Stimulated activated CD8-positive, alpha-beta memory T cell treated with anti-CD3 and anti-CD28 coated beads, Interleukin-7, amount 100 ng/mL, for 48 hours (primary cell): ENCODE data around the gene CACNA1S.

Experiments
- DNase-seq, 2 donors: peaks; one replicate each; pipeline ENCODE4 v3.0.0-alpha.2; 2020; ENCODE audit warnings: low read depth in 1 of 2; ENCODE audit errors: extremely low read depth in 1 of 2

CACNA1S gene

DNA sequence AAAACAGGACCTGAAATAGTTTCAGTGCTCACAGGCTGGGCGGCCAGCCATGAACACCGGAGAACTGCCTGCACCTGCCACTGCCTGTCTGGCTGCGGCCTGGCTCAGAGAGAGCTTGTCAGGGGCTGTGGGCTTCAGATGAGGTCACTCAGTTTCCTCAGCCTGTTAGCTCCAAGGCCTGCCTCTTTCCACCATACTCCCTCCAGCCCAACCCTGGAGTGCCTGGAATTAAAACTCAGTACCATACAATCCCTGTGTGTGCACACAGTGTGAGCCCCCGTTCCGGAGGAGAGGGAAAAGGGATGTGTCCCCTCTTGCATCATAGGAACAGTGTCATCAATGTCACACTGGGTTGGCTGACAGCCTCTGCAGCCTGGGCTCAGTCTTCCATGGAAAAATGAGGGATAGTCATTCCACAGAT lies 16.2 kb downstream of the CACNA1S start:
- DNase-seq, result no peak

DNA sequence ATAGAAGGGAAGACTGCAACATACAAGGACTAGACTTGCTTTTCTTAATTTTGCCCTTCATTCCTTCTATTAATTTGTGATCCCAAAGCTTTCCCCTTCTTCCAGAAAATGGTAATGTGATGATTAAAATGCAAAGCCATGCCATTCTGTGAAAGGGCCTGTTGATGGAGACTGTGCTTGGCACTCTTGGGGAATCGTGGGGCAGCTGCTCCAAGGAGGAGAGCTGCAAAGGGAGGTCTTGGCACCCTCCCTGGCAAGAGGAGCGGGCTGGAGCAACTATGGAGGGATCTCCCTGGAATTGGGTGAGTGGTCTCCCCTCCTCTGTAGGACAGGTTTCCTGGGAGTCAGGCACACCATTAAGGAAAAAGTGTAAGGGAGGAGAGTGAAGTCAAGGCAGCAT lies 16.6 kb downstream of the CACNA1S start:
- DNase-seq, result no peak

DNA sequence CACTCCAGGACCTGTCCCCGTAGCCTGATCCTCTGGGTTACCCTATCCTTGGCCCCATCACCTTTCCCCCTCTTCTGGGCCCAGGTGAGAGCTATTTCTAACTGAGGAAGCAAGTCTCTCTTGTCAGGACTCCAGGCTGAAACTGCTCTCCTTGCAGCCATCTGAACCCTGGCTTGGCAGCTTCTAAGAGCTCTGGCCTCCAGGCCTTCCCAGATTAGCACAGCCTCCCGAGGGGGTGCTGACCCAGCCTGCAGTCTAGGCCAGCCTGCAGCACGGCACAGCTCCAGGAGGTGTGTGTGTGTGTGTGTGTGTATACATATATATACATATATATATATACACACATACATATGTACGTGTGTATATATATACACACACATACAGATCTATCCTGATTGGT lies 17.4 kb downstream of the CACNA1S start:
- no peak for DNase-seq

DNA sequence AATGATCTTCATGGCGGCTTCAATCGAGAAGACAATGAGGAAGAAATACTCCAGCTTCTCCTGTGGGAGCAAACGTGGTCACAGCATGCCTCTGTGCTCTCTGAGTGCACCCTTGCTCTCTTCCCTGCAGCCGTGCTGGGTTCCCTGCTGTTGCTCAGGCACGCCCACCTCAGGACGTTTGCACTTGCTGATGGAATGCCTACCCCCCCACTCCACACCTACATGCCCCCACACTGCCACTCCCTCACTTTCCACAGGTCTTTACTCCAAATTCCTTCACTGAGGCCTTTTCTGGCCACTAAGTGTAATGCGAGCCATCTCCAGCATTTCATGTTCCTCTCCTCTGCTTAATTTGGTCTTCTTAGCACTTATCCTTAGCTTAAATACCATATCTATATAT lies 18.3 kb downstream of the CACNA1S start:
- no peak for DNase-seq

DNA sequence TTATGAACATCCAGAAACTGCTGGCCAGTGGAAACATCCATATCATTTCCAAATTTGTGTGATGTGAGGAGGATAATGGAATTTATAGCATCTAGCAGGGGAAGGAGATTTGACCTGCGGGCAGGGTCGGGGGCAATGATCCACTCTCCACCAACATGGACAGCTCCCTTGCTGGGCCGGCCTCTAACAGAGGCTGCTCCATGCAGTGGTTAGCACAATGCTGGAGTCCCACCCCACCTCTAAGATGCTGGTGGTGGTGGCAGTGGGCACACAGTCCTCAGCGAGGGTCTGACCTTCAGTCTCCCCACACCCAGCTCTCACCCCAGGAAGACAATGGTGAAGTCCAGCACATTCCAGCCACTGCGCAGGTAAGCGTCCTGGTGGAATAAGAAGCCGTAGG lies 18.7 kb downstream of the CACNA1S start:
- no peak for DNase-seq

DNA sequence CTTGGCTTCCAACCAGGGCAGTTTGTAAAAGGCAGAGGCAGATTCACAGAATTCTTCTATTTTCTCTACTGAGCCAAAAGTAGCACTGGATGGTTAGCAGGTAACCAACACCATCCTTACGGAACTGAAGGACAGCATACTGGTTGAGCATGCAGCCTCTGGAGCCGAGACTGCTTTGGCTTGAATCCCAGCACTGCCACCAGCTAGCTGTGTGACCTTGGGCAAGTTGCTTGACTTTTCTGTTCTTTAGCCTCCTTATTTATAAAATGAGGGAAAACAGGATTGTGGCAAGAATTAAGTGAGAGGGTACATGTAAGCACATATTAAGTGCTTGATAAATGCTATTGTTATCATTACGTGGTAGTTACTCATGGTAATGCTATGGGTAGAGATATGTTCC lies 19.5 kb downstream of the CACNA1S start:
- DNase-seq, result no peak

DNA sequence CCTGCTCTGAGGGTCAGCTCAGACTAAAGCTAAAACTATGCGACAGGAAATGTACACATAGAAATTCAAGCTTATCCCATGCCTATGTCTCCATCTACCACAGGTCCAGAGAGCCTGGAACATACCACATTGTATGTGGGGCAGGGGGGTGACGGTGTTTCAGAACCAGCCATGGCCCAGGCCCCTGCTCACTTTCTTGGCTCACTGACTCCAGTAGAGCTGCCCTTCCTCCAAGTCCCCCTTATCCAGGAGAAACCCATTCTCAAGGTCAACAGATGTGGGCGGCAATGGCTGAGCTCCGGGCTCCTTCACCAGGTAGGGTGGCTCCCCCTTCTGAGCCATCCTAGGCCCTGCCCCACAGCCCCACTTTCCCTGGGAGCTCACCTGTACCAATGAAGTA lies 21.0 kb downstream of the CACNA1S start:
- no peak for DNase-seq

DNA sequence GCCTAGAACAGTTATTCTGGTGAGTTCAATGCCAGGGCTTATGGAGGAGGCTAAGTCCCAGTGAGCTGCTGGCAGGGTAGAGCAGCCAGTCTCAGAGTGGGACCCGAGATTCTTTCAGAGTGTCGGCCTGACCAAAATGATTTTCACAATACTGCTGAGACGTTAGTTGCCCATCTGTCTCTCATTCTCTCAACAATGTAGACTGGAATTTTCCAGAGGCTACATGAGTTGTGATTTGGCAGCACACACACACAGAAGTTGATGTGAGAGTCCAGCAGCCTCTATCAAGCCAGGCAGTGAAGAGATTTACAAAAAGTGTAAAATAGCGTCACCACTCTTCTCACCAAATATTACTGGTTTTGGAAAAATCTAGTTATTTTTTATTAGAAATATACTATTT lies 21.7 kb downstream of the CACNA1S start:
- DNase-seq, result no peak

DNA sequence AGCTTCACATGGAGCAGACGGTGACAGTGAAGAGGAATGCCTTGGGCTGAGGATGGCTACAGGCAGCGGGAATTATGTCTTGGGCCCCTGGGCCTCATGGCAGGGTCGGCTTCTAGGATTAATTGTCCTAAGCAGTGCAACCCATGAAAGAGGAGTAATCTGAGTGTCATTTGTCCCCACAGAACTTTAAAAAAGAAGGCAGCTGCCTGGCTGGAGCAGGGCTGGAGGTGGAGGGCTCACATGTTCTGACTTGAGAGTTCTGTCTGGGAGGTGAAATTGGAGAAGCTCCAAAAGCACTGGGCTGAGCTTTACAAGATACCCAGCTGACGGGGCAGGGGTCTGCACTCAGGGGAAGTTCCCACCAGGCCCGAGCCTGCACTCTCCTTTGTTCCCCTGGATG lies 22.6 kb downstream of the CACNA1S start:
- DNase-seq, result no peak

DNA sequence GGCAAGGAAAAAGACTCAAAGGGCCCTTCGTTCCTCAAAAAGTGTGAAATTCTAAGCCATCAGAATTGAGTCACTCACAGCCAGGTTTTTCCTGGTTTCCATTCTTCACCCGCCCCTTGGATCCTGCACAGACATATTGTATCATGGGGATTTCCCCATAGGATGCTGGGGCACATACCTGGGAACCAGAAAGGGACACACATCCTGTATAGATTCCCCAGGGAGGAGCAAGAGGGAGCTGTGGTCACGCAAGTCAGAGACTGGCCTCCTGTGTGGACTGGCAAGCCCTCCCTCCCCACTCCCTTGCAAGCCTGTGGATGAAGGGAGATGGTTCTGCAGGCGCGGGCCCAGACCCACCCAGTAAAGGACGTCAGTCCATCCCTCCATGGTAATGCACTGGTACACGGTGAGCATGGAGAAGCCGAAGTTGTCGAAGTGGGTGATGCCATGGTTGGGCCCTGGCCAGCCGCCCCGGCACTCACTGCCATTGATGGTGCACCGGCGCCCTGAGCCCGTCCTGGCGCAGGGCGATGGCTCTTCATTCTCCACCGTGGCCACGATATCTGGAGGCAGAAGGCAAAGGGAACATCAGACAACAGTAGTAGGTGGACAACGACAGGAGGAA lies 23.2 kb downstream of the CACNA1S start:
- no peak for DNase-seq

DNA sequence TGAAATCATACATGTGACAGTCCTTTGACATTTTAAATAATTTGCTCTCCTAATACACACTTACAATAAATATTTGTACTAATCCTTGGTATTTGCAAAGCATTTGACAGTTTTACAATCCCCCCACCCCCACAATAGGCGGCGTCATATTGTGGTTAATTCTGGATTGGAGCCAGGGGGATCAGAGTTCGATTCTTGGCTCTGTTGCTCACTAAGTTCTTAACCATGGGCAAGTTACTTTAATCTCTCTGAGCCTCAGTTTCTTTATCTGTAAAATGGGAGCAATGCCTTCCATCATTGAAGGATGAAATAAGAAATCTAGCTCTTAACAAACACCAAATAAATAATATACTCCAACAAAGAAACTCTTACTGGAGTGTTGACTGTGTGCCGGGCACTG lies 23.8 kb downstream of the CACNA1S start:
- no peak for DNase-seq

DNA sequence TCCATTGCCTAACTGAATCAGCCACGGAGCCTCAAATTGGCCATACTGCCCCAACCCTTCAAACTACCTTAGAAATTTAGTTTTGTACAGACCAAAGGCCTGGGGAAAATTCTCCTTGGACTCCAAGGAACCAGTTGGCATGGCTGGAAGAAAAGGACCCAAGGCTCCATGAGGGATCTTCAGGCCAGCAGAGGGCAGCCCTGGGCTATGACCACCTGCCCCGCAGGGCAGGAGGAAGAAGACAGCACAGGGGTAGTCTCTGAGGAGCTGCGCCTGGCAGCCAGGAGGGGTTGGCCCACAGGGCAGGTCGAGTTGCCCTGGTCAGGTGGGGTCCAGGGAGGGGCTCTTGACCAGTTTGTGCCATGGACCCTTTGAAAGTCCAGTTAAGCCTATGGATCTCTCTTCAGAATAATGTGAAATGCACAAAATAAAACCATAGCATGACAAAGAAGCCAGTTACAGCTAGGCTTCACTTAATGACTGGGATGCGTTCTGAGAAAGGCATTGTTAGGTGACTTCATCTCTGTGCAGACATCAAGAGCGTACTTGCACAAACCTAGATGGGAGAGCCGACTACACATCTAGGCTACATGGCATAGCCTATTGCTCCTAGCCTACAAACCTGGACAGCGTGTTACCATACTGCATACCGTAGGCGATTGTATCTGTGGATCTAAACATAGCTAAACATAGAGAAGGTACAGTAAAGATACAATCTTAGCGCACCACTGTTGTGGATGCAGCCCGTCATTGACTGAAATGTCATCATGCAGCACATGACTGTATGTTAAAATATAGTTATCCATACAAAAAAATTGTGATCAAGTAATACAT lies 26.1 kb downstream of the CACNA1S start:
- peak in 1 of 2 donors; percentile 1 for DNase-seq

DNA sequence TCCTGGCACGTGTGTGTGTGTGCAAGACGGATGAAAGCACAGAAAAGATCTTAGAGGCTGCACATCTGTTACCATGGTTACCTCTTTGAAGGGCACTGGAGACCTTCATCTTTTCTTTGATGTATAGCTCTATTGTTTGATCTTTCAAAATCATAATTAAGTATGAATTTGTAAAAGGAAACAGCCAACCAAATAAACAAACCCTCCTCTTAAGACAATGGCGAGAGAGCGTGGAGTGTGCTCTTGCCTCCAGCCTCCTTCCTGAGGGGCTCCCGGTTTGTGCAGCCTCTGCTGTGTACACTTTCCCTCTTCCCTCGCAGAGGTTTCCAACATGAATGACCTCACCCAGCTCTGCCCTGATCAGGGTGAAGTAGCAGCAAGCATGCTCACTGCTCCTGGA lies 27.9 kb downstream of the CACNA1S start:
- no peak for DNase-seq

DNA sequence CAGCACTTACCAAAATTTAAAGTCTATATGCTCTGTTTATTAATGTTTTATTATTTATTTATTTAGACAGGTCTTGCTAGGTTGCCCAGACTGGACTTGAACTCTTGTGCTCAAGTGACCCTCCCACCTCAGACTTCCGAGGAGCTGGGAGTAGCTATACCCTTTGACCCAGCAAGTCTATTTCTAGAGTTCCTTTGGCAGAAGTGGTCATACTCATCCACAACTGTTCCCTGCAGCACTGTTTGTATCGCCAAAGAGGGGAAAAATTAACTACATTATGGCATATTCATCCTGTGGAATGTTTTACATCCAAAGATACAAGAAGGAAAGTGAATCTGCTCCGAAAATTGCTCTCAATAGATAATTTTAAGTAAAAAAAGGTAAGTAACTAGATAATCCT lies 28.5 kb downstream of the CACNA1S start:
- no peak for DNase-seq

DNA sequence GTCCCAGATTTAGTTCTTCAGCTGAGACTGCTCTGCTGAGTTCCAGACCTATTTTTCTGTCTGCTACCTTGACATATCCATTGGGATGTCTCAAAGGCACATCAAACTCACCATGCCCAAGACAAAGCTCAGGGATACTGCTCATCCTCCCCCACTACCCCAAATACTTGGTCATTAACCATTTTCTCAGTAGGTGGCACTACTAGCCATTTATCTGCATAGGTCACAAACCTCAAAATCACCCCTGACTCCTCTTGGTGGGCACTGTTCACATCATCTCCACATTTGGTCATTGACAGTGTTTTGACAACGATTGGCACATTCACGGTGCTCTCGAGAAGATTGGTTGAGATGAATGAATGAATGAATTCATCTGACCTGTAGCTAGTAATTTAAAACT lies 32.1 kb downstream of the CACNA1S start:
- DNase-seq, result no peak

DNA sequence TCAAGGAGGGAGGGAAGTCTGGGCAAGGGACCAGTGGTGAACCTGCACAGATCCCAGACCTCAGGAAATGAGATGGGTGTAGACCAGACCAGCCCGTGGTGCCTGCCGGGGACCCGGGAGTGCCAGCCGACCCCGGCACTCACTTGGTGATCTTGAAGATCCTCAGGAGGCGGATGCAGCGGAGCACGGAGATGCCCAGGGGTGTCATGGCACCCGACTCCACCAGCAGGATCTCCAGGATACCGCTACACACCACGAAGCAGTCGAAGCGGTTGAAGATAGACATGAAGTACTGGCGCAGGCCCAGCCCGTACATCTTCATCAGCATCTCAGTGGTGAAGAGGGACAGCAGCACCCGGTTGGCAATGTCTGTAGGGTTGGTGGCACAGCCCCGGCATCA lies 34.5 kb downstream of the CACNA1S start:
- DNase-seq, result no peak

DNA sequence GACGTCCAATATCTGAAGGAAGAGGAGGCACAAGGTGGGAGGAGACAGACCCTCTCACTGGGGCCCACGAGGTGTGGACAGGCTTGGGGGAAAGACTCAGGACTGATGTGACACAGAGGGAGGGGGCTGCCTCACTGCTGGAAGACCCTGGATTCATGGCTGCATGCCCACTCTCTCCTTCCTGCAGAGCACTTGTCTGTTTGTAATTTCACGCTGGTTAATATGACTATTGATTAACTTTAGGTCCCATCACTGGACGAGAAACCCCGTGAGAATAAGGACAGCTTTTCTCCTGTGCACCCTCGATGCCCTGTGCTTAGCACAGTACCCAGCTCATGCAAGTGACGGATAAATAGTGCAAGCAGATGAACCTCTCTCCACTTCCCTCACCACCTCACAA lies 35.1 kb downstream of the CACNA1S start:
- DNase-seq, result no peak

DNA sequence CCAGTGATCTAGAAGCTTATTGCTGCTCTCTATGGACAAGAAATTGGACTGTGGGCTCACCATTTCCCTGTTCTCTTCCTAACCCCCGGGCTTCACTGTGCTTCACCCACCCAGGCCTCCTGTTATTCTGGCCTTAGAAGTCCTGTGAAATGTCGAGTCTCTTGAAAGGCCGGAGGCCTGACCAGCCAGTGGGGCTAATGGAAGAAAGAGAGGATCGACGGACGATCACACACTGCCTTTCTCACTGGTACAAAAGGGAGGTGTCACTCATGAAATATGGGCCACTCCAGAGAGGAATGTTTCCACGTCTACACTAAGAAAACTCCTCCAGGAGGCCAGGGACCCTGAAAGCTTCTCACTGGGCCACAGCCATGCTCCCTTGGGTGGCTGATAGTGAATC lies 36.1 kb downstream of the CACNA1S start:
- no peak for DNase-seq

DNA sequence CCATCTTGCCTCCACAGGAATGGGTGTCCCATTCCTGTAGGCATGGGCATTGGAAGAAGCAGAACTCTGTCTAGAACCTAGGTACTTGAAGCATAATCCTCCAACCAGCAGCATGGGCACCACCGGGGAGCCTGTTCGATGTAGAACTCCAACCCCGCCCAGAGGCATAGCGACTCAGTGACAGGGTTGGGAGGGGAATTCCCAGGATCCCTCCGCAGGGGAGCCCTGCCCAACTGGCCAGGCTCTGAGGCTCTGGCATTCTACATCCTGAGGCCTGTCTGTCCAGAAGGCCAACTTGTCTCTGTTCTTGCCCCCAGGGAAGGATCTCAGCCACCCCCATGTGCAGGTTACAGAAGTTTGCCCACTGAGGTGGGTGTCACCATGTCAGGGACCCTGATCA lies 38.2 kb downstream of the CACNA1S start:
- no peak for DNase-seq

DNA sequence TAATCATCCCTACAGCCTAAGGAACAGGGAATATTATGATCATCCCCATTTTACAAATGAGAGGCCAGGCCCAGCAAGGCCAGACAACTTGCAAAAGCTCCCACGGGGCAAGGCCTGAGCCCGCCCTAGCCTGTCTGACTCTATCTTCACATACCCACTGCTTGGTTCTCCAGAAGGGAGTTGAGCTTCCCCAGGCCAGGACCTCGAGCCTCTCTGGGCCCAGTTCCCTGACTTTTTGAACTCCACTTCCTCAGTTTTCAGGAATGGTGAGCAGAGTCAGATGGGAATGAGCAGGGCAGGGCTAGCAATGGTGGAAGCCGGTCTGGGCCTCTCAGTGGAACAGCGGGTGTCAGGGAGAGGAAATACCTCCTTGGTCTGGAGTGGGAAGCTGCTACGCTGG lies 39.3 kb downstream of the CACNA1S start:
- no peak for DNase-seq

DNA sequence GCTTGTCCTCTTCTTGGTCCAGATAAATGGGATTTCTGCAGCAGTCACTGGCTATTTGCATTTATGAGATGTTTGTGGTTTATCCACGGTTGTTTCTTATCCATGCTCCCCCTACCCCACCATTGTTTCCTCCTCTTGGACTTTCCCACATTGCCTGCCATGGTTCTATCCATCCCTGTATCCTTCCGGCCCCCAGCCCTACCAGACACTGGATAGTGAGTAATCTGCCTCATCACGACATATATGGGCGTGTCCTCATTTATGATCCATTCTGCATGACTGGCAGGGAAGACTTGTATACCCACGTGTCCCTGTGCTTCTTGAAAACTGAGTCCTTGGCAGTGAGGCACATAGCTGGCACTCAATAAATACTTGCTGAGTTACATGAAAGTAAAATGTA lies 40.1 kb downstream of the CACNA1S start:
- DNase-seq, result no peak

DNA sequence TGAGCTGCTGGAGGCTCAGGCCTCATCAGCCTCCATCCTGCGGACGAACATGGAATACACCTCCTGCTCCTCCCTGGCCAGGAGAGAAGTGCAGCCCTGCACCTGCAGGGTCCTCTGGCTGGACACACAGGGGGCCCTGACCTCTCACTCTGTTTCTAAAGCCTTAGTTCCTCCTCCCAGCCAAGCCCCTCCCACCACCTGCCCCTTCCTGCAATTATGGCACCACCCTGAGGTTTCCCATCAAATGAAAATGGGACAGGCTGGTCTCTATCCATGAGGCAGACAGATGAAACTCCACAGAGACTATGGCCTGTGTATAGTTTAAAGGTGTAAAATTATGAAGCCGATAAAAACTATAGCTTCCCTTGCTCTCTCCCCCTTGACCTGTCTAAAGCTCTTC lies 42.6 kb downstream of the CACNA1S start:
- DNase-seq, result no peak

DNA sequence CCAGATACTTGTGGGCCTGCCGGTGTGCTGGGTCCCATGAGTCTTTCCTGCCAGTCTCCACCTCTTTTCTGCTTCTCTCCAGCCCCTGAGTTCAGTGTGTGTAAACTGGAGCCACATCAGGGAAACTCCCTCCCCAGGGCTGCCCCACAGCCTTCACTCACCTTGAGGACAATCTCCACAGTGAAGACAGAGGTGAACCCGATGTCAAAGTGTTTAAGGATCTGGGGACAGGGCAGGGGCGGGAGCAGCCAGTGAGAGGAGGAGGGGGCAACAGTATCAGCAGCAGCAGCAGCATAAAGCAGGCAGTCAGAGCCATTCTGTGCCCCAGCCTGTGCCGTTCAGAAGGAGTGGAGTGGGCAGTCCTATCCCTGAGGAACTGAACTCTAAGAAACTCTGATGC lies 43.2 kb downstream of the CACNA1S start:
- no peak for DNase-seq
